ENCODE data around the gene TNFAIP8. TPM values are rescaled to one million over a fixed set of nuclear protein-coding genes. Genes with fewer than 3 reads are reported as not detected.

The TNFAIP8 gene
- total and polyA plus RNA-seq, 2 experiments from 2014 or later = 18.3 to 37.6 TPM

DNA sequence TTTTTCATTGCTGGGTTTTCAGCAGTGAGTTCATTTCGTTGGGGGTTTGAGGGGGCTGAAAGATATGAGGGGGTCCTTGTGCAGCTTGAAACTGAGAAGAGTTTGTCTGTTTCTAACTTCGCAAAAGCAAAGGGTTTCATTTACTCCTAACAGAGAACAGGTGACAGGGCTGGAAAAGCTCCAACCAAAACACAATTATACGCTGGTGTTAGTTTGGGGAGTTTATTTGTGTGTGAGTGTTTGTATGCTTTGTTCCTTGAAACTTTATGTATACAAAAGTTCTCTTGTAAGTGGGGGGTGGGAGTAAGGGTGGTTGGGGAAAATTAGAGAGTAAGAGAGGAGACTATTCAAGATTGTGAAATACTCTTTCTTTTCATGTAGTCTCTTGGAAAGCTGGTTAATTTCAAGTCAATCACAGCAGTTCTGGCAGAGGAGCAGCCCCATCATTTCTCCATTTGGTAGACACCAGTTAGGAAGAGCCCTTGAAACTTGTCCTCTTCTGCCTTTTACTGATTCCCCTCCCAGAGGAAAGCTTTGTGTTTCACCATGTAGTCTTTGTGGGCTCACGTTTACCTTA lies 881 bp downstream of the TNFAIP8 start:
- Histone ChIP-seq H3K36me3 (replicated peaks; ENCODE audit: insufficient read depth, low read depth) (no peaks in the 10 kb centered on the region), H3K9me2 (replicated peaks; ENCODE audit: insufficient read depth) (no peaks in the 10 kb centered on the region), H3K79me2 (peaks cover 47% of the 10 kb centered on the region), H4K20me1 (ENCODE audit: insufficient read depth, poor library complexity, severe bottlenecking) (no peaks in the 10 kb centered on the region), H3K4me3 (peak overlapping the region; percentile 89), H2AFZ (peak overlapping the region; percentile 74), H3K4me1 (ENCODE audit: insufficient read depth) (peaks cover 41% of the 10 kb centered on the region), H3K27ac (peak overlapping the region; percentile 83), H3K27me3 (no peaks in the 10 kb centered on the region), H3K4me2 (peak overlapping the region; percentile 89), H3K9me3 (ENCODE audit: low read depth) (no peaks in the 10 kb centered on the region)
- WGBS (ENCODE audit: low lambda C conversion rate, missing lambda C conversion rate) = 27% methylated on average over 4 of the region's 4 CpGs
- TF ChIP-seq EZH2phosphoT487 (IDR thresholded peaks at IDR 0.05; ENCODE audit: low read depth, severe bottlenecking, unreplicated experiment) (no peak), EZH2 (IDR thresholded peaks at IDR 0.05; ENCODE audit: borderline replicate concordance) (no peak)
- TF ChIP-seq, protein P1, sequence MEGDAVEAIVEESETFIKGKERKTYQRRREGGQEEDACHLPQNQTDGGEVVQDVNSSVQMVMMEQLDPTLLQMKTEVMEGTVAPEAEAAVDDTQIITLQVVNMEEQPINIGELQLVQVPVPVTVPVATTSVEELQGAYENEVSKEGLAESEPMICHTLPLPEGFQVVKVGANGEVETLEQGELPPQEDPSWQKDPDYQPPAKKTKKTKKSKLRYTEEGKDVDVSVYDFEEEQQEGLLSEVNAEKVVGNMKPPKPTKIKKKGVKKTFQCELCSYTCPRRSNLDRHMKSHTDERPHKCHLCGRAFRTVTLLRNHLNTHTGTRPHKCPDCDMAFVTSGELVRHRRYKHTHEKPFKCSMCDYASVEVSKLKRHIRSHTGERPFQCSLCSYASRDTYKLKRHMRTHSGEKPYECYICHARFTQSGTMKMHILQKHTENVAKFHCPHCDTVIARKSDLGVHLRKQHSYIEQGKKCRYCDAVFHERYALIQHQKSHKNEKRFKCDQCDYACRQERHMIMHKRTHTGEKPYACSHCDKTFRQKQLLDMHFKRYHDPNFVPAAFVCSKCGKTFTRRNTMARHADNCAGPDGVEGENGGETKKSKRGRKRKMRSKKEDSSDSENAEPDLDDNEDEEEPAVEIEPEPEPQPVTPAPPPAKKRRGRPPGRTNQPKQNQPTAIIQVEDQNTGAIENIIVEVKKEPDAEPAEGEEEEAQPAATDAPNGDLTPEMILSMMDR (IDR thresholded peaks at IDR 0.05; ENCODE audit: poor library complexity) = no peak
- no peak for DNase-seq (ENCODE audit: low spot score)

DNA sequence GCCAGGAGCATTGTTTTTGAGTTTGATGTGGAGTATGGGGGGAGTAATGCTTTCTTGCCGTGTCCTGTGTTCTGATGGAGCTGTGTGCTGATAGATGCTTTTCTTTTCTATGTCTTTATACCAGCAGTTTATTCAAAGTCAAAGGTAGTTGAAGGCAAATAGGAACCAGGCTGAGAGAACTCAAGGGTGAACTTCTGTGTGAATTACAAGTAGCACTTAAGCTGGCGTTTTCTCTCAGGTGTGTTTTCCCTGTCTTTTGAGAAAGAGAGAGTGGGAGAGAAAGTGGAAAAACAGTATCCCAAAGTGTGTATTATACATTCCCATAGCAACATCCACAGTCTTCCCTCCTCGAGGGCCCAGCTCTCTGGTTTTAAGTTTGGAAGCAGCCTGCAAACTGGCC lies 1.5 kb downstream of the TNFAIP8 start:
- Histone ChIP-seq H3K9me2 (replicated peaks; ENCODE audit: insufficient read depth) (no peaks in the 10 kb centered on the region), H3K27ac (peak overlapping the region; percentile 83), H4K20me1 (ENCODE audit: insufficient read depth, poor library complexity, severe bottlenecking) (no peaks in the 10 kb centered on the region), H3K27me3 (no peaks in the 10 kb centered on the region), H2AFZ (no peak overlapping the region), H3K79me2 (peaks cover 52% of the 10 kb centered on the region), H3K4me2 (peak overlapping the region; percentile 89), H3K4me1 (ENCODE audit: insufficient read depth) (peaks cover 41% of the 10 kb centered on the region), H3K36me3 (replicated peaks; ENCODE audit: insufficient read depth, low read depth) (no peaks in the 10 kb centered on the region), H3K4me3 (peak overlapping the region; percentile 89), H3K9me3 (ENCODE audit: low read depth) (no peaks in the 10 kb centered on the region)
- DNase-seq (ENCODE audit: low spot score) = no peak
- TF ChIP-seq EZH2 (IDR thresholded peaks at IDR 0.05; ENCODE audit: borderline replicate concordance) (no peak), EZH2phosphoT487 (IDR thresholded peaks at IDR 0.05; ENCODE audit: low read depth, severe bottlenecking, unreplicated experiment) (no peak)
- WGBS (ENCODE audit: low lambda C conversion rate, missing lambda C conversion rate) = 50% methylated on average over 3 of the region's 3 CpGs

DNA sequence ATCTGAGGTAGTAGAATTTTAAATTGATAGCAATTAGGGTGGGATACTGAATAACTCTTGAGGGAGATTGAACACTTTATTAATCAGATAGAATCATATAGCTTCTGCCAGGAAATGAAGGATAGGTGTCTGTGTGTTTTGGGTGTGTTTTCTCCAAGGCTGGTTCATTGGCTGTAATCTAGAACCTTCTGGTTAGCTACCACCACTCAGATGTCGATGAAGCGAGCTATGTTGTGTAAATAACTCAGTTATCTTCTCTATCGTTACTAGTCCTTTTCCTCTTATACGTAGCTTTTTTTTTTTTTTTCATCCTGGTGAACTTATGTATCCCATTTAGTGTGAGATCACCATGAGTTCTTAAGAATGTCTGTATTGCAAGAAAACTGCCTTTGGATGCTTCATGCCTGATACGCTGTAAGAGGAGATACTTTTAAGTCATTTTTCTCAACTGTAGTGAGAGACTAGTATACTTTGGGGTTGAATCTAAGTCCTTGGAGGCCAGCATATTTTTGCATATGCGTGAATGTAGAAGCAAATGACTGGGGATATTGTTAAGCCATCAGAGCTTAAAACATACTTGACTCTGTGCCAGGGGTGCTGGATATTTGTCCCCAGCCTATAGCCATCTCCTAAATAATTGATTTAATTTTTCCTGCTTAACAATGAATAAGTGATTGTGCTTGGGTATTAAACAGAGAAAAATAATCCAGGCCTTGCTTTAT lies 2.1 kb downstream of the TNFAIP8 start:
- peak overlapping the region; percentile 83 for H3K27ac ChIP-seq
- no peak overlapping the region for H3K4me3 ChIP-seq
- 79% methylated on average over 6 of the region's 6 CpGs for WGBS (ENCODE audit: low lambda C conversion rate, missing lambda C conversion rate)
- no peak for TF ChIP-seq EZH2phosphoT487 (IDR thresholded peaks at IDR 0.05; ENCODE audit: low read depth, severe bottlenecking, unreplicated experiment)
- TF ChIP-seq EZH2 (IDR thresholded peaks at IDR 0.05; ENCODE audit: borderline replicate concordance) = no peak
- TF ChIP-seq, protein P1 (IDR thresholded peaks at IDR 0.05; ENCODE audit: poor library complexity) = no peak
- H3K4me1 ChIP-seq (ENCODE audit: insufficient read depth) = peaks cover 40% of the 10 kb centered on the region
- no peak for DNase-seq (ENCODE audit: low spot score)
- H4K20me1 ChIP-seq (ENCODE audit: insufficient read depth, poor library complexity, severe bottlenecking) = no peaks in the 10 kb centered on the region
- no peak overlapping the region for H2AFZ ChIP-seq
- H3K9me2 ChIP-seq (replicated peaks; ENCODE audit: insufficient read depth) = no peaks in the 10 kb centered on the region
- peak overlapping the region; percentile 89 for H3K4me2 ChIP-seq
- H3K79me2 ChIP-seq = peaks cover 59% of the 10 kb centered on the region
- H3K36me3 ChIP-seq (replicated peaks; ENCODE audit: insufficient read depth, low read depth) = no peaks in the 10 kb centered on the region
- H3K27me3 ChIP-seq = no peaks in the 10 kb centered on the region
- no peaks in the 10 kb centered on the region for H3K9me3 ChIP-seq (ENCODE audit: low read depth)

DNA sequence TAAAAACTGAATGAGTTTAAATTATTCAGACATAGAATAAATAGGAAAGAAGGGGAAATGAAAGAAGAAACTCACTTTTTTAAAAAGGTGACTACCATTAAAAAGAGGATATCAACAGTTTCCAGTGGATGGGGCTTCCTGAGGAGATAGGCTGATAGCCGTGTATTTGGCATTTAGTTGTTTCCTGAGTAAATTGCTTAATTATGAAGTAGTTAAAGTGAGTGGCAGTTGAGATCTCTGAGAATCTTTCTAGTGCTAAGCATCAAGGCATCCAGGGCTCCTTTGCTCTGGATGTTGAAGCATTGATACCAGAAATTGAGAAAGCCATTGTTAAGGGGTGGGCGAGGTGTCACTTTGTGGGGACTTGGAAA lies 2.7 kb downstream of the TNFAIP8 start:
- H4K20me1 ChIP-seq (ENCODE audit: insufficient read depth, poor library complexity, severe bottlenecking) = no peaks in the 10 kb centered on the region
- DNase-seq (ENCODE audit: low spot score) = no peak
- 94% methylated on average over 2 of the region's 2 CpGs for WGBS (ENCODE audit: low lambda C conversion rate, missing lambda C conversion rate)
- no peaks in the 10 kb centered on the region for H3K36me3 ChIP-seq (replicated peaks; ENCODE audit: insufficient read depth, low read depth)
- H3K9me2 ChIP-seq (replicated peaks; ENCODE audit: insufficient read depth) = no peaks in the 10 kb centered on the region
- H3K9me3 ChIP-seq (ENCODE audit: low read depth) = no peaks in the 10 kb centered on the region
- peaks cover 35% of the 10 kb centered on the region for H3K4me1 ChIP-seq (ENCODE audit: insufficient read depth)
- TF ChIP-seq, protein P1 (IDR thresholded peaks at IDR 0.05; ENCODE audit: poor library complexity) = no peak
- TF ChIP-seq EZH2 (IDR thresholded peaks at IDR 0.05; ENCODE audit: borderline replicate concordance) = no peak
- TF ChIP-seq EZH2phosphoT487 (IDR thresholded peaks at IDR 0.05; ENCODE audit: low read depth, severe bottlenecking, unreplicated experiment) = no peak
- no peak overlapping the region for H2AFZ ChIP-seq
- no peak overlapping the region for H3K27ac ChIP-seq
- H3K79me2 ChIP-seq = peaks cover 64% of the 10 kb centered on the region
- H3K4me2 ChIP-seq = peak overlapping the region; percentile 89
- no peak overlapping the region for H3K4me3 ChIP-seq
- H3K27me3 ChIP-seq = no peaks in the 10 kb centered on the region
